ENCODE measurements around the gene CTDP1.
A peak's percentile ranks its signal among the peaks of the same experiment; 100 is the strongest.

CTDP1 gene, protein sequence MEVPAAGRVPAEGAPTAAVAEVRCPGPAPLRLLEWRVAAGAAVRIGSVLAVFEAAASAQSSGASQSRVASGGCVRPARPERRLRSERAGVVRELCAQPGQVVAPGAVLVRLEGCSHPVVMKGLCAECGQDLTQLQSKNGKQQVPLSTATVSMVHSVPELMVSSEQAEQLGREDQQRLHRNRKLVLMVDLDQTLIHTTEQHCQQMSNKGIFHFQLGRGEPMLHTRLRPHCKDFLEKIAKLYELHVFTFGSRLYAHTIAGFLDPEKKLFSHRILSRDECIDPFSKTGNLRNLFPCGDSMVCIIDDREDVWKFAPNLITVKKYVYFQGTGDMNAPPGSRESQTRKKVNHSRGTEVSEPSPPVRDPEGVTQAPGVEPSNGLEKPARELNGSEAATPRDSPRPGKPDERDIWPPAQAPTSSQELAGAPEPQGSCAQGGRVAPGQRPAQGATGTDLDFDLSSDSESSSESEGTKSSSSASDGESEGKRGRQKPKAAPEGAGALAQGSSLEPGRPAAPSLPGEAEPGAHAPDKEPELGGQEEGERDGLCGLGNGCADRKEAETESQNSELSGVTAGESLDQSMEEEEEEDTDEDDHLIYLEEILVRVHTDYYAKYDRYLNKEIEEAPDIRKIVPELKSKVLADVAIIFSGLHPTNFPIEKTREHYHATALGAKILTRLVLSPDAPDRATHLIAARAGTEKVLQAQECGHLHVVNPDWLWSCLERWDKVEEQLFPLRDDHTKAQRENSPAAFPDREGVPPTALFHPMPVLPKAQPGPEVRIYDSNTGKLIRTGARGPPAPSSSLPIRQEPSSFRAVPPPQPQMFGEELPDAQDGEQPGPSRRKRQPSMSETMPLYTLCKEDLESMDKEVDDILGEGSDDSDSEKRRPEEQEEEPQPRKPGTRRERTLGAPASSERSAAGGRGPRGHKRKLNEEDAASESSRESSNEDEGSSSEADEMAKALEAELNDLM

DNA sequence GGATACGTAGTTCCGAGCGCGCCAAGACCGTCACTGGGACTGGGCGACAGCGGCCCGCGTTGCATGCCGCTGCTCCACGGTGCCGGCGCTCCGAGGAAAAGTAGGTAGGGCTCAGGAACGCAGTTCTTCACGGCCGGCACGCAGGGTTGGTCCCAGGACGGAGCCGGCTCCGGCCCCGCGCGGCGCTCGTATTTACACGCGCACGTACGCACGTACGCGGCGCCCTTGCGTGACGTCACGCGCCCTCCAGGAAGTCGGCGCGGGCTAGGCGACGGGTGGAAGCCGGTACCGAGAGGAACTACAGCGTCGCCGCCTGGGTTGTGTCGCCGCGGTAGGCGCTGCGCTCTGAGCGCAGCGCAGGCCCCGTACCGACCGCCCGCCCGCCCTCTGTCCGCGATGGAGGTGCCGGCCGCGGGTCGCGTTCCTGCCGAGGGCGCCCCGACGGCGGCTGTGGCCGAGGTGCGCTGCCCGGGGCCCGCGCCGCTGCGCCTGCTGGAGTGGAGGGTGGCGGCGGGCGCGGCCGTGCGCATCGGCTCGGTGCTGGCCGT, at the start of gene CTDP1:
Gene CTDP1, plus strand, starts transcription at position 252 of the 548 bp plus-strand sequence. Its CDS starts 145 bp downstream, at position 397.
- DNase-seq (ENCODE audit: low read depth, low spot score), result no peak

DNA sequence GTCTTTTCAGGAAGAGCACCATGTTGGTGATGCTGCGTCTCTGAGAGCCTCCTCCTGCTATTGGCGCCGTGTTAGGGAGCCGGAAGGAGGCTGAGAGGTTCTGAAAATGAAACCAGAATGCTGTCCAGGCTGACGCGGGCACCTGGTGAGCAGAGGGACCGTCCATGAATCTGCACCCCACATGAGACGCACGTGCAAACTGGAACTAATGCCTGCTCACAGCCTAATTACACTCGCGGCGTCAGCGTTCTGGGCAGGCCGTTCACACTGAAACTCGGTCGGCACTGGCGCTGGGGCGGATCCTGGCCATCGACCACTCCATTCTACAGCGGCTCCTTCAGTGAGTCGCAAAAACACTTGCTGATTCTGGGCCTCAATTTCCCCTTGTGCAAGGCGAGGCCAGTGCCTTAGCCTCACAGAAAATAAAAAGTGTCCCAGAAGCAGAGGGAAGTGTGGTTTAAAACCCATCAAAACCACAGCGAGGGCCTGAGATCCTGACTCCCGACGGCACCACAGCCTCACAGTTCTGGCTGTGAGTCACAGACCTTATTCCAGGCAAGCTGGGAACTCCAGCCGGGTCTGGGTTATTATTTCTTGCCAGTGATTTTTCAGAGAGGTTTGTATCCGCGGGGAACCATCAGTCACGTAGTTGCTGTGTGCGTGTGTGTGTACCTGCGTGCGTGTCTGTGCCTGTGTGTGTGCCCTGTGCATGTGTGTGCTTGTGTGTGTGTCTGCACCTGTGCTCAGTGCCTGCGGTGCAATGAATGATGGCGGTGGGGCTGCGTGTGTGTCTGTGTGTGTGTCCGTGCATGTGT, 49.1 kb upstream of the CTDP1 start:
- DNase-seq (ENCODE audit: low read depth, low spot score), result no peak

DNA sequence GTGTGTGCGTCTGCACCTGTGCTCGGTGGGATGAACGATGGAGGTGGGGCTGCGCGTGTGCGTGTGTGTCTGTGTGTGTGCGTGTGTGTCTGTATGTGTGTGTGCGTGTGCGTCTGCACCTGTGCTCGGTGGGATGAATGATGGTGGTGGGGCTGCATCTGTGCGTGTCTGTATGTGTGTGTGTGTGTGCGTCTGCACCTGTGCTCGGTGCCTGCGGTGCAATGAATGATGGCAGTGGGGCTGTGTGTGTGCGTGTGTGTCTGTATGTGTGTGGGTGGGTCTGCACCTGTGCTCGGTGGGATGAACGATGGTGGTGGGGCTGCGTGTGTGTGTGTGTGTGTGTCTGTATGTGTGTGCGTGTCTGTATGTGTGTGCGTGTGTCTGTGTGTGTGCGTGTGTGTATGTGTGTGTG, 48.5 kb upstream of the CTDP1 start:
- DNase-seq (ENCODE audit: low read depth, low spot score), result no peak

DNA sequence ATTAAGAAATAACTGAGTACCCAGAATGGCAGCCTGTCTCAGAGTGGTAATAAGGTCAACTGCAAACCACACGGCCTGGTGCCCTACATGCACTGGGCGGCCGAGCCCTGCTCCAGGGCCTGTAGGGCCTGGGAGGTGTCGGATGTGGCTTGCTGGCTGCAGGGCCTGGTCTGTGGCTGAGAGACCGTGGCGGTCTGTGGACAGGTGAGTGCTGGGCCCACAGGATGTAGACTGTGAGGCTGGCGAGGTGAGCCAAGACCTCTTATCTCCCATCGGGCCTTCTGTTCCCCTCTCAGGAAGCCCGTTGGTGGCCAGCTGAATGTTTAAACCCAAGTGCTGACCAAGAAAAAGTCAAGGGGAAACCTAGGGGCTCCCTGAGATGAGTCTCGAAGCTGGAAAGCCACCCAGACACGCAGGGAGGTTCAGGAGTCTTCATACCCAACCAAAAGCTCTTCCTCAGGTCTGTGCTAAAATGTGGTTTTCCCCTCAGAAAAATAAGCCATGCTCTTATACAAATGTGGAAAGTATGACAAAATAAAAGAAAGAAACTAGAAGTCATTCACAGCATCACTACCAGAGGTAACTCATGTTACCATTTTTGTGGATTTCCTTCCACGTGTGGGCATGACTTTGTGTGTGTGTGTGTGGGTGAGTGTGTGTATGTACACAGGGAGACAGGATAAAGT, 47.7 kb upstream of the CTDP1 start:
- DNase-seq (ENCODE audit: low read depth, low spot score), result no peak

DNA sequence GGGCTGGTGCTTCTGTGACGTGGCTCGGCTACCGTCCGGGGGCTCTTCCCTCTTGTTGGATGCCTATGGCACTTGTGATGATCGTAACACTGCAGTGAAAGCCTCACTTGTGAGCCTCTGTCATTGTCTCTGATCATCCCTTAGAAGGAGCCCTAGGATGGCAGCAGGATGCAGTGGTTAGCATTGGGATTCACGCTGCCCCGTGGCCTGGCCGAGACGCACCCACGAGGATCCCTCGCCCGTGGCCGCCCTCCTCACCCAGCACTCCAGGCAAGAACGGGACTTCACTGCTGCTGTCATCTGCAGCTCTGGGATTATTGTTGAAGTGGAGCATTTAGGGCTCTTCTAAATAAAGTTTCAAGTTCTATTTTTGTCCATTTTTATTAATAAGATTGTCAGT, 46.8 kb upstream of the CTDP1 start:
- no peak for DNase-seq (ENCODE audit: low read depth, low spot score)

DNA sequence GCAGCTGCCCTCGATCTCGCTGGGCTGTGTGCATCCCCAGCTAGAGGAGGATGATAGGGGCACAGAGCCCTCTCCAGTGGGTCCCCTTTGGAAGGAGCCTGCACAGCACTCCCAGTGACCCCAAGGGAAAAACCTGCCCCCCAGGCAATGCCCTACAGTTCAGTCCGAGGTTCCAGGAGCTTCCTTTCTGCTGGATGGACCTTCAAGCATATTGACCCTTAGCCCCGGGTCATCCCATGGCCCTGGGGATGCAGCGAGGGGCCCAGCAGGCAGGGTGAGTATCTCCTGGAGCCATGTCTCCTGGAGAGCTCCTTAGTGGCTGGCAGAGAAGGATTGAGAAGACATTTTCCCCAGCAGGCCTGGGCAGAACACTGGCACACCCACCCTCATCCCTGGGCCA, 45.4 kb upstream of the CTDP1 start:
- no peak for DNase-seq (ENCODE audit: low read depth, low spot score)

DNA sequence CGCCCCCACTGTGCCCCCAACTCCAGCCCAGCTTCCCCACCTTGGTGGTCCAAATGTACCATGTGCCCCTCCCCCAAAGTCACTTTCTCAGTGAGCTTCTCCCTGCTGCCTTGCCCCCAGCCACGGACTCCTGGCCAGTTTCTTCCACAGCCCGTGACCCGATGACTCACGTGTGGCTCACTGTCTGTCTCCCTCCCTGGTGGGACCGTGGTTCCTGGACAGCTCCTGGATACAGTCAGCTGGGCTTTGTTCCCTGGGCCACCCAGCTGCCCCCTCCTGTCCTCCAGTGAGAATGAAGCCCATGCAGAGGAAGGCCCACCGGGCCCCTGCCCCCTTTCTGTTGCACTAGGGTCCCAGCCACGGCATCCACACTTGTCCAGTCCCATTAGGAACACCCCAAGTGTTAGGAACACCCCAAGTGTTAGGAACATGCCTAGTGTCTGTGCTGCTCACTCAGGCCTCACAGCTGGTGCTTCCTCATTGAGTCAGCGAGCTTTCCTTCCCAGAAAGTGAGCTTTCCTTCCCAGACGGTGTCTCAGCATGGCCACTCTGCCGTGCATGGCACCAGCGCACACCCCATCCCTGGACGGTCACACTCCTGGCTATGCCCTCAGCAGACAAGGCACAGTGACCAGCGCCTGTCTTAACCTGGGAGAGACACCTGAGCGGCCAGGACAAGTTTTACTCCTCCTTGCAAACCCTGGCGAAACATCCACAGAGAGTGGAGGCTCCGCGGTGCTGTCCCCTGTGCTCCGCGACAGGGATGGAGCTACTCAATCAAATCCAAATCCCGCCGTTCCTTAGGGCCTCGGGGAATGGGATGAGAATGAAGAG, 44.8 kb upstream of the CTDP1 start:
- DNase-seq (ENCODE audit: low read depth, low spot score), result no peak

DNA sequence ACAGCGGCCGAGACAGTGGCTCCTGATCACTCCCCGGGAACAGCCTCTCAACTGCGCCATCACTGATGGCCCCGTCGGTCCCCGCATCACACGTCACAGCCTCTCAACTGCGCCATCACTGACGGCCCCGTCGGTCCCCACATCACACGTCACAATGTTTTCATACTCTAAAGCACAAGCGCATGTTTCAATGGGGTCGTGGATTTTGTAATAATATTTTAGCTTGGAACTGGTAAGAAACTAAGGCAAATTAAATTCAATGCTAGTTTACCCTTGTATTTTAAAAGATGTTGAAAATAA, 44.2 kb upstream of the CTDP1 start:
- no peak for DNase-seq (ENCODE audit: low read depth, low spot score)

DNA sequence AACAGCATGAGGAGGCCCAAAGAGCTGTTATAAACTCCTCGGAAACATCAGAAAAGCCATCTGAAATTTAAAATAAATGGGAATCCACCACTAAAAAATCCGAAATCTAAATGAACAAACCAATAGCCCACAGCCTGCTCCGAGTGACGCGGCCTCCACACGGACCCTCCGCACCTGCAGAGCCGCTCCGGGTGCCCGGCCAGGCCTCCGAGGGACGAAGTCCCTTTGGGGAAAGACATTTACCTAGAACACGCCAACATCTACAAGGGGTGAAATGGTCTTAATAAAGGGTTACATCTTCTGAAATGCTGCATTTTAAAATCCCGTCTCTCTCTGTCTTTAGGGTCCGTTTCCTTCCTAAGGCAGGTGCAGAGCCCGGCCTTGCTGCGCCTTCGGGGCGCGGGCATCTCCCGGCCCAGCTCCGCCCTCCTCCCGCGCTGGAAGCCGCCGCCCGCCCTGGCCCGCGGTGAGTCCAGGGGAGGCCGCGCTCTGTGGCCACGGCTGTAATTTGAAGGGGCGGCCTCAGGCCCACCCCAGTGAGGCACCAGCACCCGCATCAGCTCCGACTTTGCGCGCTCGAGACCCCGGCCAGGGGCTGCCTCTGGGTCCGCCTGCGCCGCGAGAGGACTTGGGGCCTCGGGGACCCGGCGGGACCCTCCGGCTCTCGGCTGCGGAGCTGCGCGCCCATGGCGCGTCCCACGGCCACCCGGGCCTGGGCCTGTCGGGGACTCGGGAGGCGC, 42.3 kb upstream of the CTDP1 start:
- DNase-seq (ENCODE audit: low read depth, low spot score), result no peak

DNA sequence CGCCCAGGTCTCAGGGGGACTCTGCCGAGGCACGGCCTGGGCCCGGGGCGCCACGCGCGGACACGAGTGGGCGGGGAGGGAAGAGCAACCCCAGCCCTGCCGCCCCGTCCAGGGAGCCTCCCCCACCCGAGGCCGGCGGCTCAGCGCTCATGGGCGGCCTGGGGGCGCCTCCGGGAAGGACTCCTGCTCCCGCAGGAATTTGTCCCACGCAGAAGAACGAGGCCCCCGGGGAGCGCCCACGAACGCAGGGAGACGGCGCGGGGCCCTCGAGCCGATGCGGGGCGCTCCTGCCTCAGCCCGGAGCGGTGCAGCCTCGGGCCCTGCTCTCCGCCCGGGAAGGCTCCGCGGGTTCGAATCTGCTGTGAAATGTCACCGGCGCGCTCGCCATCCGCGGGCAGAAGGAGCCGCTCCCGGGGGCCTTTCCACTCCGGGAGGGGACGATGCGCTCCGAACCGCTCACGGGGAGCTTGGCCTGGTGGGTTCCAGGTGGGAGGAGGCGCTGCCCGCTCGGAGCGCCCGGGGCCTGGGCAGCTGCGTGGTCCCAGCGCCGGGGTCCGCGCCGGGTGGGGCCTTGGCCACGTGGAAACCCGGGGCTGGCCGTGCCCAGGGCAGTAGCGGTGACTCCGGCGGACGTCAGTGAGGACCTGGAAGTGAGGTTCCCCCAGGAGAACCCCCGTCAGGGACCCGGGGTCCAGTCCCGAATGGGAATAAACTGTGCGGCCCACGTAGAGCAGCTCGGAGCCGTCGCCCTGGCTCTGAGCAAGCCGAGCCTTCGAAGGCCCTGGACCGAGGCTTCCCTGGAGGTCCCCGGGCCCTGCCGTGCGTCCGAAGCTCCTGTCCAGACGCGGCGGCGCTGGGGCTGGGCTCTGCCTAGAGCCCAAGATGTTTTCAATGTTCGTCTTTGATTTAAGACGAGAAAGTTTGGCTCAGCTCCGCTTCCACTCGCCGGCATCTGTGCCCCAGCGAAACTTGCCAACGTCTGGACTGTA, 41.4 kb upstream of the CTDP1 start:
- peak; percentile 32 for DNase-seq (ENCODE audit: low read depth, low spot score)

DNA sequence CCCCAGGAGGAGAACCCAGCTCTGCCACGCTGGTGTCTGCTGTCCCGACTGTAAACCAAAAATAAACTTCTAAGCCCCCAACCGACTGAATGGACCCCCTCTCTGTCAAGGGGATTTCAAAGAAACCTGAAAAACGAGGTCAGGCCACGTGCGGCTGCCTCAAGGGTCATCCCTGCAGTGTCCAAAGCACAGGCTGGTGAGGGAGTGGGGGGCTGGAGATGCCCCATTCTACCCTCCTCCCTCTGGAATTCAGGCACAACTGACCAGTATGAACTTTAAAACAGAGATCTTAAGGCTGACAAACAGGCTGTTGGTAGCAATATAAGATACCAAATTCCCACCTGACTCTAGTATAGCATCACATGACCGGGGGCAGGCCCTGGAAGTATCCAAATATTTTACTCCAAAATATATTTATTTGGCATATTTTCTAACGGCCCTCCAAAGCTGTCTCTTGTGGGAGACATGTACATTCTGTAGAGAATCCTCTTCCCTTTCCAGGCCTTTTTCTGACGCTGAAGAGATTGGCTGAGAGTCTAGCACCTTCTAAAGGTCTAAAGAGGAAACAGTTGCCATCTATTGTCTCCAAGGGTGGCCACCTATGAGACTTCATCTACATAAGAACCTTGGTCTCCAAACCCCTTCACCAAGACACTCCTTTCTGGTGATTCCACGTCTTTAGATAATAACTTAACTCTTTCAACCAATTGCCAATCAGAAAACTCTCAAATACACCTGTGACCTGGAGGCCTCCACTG, 40.4 kb upstream of the CTDP1 start:
- no peak for DNase-seq (ENCODE audit: low read depth, low spot score)

DNA sequence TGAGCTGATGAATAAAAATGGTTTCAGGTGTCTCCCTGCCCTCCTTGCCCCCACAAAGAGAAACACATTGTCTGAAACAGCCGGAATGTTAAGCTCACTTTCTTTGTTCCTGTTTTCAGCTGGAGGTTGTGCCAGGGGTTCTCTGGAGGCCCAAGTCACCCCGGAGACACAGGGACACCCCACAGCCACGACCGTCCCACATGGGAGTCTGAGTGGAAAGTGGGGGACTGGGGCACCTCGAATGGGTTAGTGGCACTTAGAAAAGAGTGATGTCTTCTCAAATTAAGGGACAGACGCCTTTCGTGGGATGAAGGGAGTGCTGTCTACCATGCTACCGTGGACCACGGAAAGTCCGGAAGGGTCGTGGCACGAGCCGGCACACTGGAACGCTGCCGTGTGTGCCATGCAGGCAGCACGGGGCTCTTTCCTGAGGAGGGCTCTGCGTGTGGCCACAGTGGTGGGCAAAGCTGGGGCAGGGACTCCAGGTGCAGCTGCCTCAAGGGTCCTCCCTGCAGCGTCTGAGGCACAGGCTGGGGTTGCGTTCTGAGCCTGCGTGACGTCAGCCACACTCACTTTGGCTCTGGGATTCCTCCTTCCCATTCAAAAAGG, 39.4 kb upstream of the CTDP1 start:
- no peak for DNase-seq (ENCODE audit: low read depth, low spot score)

DNA sequence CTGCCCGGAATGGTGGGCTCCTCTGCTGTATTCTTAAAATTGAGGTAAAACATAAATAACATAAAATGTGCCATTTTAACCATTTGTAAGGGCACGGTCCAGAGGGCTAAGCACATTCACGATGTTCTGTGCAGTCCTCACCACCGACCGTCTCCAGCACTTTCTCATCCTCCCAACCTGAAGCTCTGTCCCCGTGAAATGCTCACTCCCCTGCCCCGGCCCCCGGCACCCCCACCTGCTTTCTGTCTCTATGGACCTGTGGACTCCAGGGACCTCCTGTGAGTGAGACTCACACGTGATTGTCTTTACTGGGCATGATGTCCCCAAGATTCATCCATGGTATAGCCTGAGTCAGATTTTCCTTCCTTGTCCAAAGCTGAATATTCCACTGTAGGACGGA, 38.7 kb upstream of the CTDP1 start:
- no peak for DNase-seq (ENCODE audit: low read depth, low spot score)

DNA sequence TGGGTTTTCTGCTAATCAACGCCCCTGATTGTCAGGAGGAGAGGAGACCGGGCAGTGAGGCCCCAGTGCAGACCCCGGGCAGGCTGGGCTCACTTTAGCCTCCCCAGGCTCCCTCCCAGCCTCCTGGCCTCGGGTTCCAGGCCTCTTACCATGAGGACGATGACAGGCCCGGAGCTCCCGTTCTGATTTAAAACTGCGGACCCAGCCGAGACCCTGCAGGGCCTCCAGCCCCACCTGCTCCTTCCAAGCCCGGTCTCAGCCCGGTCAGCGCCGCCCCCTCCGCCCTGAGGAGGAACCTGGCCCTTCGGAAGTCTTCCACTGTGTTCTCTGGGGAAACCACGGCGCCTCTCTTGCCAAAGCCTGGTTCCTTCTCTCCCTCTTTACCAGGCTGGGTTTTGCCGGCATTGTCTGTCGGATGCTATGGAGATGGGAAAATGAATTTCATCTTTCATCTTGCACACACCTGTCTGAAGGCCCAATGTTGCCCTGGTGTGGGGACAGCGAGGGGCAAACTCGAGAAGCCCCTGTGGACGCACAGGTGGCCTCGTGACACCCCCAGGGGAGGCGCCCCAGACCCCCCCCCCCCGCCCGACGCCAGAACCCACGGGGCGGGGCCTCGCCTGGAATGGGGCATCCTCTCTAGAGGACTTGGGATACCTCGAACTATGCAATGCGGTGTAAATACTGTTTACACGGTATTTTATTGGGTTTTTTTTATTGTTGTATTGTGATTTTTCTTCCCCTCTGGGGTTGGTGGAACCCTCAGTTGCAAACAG, 37.7 kb upstream of the CTDP1 start:
- no peak for DNase-seq (ENCODE audit: low read depth, low spot score)

DNA sequence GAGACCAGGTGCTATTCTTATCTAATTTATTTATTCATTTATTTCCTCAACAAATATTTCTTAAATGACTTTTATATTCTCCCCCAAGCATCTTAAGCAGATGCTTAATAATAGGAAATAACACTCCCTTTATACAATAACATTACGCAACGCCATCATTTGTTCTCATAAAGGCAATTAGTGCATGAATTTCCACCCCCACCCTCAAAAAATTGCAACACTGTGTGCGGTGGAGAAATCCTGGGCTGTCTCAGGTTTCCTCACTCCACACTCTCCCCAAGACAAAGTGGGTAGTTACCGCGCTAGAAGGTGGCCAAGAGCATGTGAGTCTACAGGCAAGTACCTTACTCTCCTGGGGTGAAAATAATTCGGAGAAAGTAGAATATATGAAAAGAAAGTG, 37.0 kb upstream of the CTDP1 start:
- DNase-seq (ENCODE audit: low read depth, low spot score), result no peak
